GM23338 (cell line): ENCODE data around the gene SLC37A3.

Experiments used
- CREB1 ChIP-seq: fragments of 250-450 bp; sonication (Bioruptor Pico); IDR thresholded peaks from 2 replicates; pipeline ENCODE4 v1.5.0; 2020; ENCODE audit warnings: low read depth, mild to moderate bottlenecking, moderate library complexity
- ETS1 ChIP-seq: IDR thresholded peaks from 2 replicates; pipeline ENCODE4 v1.6.1; 2016; ENCODE audit warnings: antibody characterized with exemption
- EZH2 ChIP-seq: fragments of 200-600 bp; sonication (generic); IDR thresholded peaks from one replicate; pipeline ENCODE4 v1.8.0; 2017; ENCODE audit warnings: antibody characterized with exemption, mild to moderate bottlenecking, low read depth; ENCODE audit not compliant: unreplicated experiment
- EZH2phosphoT487 ChIP-seq: fragments of 200-600 bp; sonication (generic); IDR thresholded peaks from one replicate; pipeline ENCODE4 v1.8.1; 2018; ENCODE audit warnings: antibody characterized with exemption; ENCODE audit not compliant: unreplicated experiment
- JUNB ChIP-seq: IDR thresholded peaks from one replicate; pipeline ENCODE4 v1.6.1; 2016; ENCODE audit warnings: antibody characterized with exemption; ENCODE audit not compliant: unreplicated experiment
- POLR2AphosphoS5 ChIP-seq: IDR thresholded peaks from 2 replicates; pipeline ENCODE4 v1.6.1; 2016; ENCODE audit warnings: antibody characterized with exemption, low read depth
- REST ChIP-seq: IDR thresholded peaks from one replicate; pipeline ENCODE4 v1.6.1; 2018; ENCODE audit warnings: antibody characterized with exemption; ENCODE audit not compliant: unreplicated experiment
- STAT1 ChIP-seq: IDR thresholded peaks from one replicate; pipeline ENCODE4 v1.6.1; 2016; ENCODE audit warnings: antibody characterized with exemption; ENCODE audit not compliant: unreplicated experiment
- ZNF114 ChIP-seq: fragments of 250-450 bp; sonication (Bioruptor Pico); IDR thresholded peaks from 2 replicates; pipeline ENCODE4 v1.5.0; 2020; ENCODE audit warnings: mild to moderate bottlenecking, moderate library complexity
- ZNF331 ChIP-seq: fragments of 250-450 bp; sonication (Bioruptor Pico); IDR thresholded peaks from 2 replicates; pipeline ENCODE4 v1.5.0; 2020; ENCODE audit warnings: low read depth, mild to moderate bottlenecking, moderate library complexity
- TF ChIP-seq, protein P1 (sequence below), 2 experiments: fragments of 200-600 bp in 1 of 2; sonication (generic) in 1 of 2; conservative IDR thresholded peaks; 2 replicates each; pipeline versions ENCODE4 v1.5.1 to v1.6.1; 2016 to 2017; ENCODE audit warnings: antibody characterized with exemption in 2 of 2, low read depth in 2 of 2, mild to moderate bottlenecking in 2 of 2, moderate library complexity in 1 of 2

- TF ChIP-seq, protein P1, sequence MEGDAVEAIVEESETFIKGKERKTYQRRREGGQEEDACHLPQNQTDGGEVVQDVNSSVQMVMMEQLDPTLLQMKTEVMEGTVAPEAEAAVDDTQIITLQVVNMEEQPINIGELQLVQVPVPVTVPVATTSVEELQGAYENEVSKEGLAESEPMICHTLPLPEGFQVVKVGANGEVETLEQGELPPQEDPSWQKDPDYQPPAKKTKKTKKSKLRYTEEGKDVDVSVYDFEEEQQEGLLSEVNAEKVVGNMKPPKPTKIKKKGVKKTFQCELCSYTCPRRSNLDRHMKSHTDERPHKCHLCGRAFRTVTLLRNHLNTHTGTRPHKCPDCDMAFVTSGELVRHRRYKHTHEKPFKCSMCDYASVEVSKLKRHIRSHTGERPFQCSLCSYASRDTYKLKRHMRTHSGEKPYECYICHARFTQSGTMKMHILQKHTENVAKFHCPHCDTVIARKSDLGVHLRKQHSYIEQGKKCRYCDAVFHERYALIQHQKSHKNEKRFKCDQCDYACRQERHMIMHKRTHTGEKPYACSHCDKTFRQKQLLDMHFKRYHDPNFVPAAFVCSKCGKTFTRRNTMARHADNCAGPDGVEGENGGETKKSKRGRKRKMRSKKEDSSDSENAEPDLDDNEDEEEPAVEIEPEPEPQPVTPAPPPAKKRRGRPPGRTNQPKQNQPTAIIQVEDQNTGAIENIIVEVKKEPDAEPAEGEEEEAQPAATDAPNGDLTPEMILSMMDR (conservative IDR thresholded peaks at IDR 0.05; ENCODE audit: low read depth in 2 of 2), result no peak
- TF ChIP-seq JUNB (no peak), POLR2AphosphoS5 (no peak), REST (no peak), EZH2phosphoT487 (no peak), EZH2 (no peak), CREB1 (CRISPR knock-in tag) (no peak), ZNF331 (CRISPR knock-in tag) (no peak), ZNF114 (CRISPR knock-in tag) (no peak), STAT1 (no peak), ETS1 (no peak)
Observed at GRCh38 chr7:140400381-140400780, 2.1 kb upstream of the SLC37A3 start.
